Measurements from ENCODE around the gene RFFL.

GRCh38 chr17:35003778-35004177 lies 59.7 kb downstream of the RFFL start:
- TF ChIP-seq, protein P1, sequence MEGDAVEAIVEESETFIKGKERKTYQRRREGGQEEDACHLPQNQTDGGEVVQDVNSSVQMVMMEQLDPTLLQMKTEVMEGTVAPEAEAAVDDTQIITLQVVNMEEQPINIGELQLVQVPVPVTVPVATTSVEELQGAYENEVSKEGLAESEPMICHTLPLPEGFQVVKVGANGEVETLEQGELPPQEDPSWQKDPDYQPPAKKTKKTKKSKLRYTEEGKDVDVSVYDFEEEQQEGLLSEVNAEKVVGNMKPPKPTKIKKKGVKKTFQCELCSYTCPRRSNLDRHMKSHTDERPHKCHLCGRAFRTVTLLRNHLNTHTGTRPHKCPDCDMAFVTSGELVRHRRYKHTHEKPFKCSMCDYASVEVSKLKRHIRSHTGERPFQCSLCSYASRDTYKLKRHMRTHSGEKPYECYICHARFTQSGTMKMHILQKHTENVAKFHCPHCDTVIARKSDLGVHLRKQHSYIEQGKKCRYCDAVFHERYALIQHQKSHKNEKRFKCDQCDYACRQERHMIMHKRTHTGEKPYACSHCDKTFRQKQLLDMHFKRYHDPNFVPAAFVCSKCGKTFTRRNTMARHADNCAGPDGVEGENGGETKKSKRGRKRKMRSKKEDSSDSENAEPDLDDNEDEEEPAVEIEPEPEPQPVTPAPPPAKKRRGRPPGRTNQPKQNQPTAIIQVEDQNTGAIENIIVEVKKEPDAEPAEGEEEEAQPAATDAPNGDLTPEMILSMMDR (IDR thresholded peaks at IDR 0.05; ENCODE audit: low read length), result no peak
- TF ChIP-seq EZH2 (IDR thresholded peaks at IDR 0.05; ENCODE audit: borderline replicate concordance, low read length), result no peak
